Testis (tissue), 2 donors: ENCODE data around the gene AZU1.
"Not testable (repeated sequence)": the region's sequence is repeated elsewhere in the genome, so short reads cannot be mapped to it uniquely, and the experiment has no call there.

Experiments used
- POLR2A ChIP-seq: fragments of 450-650 bp; IDR thresholded peaks from one replicate; pipeline ENCODE4 v1.6.1; 2017; ENCODE audit warnings: antibody characterized with exemption, mild to moderate bottlenecking, moderate library complexity
- TF ChIP-seq, protein P1 (sequence below), 3 experiments: fragments of 450-650 bp in 2 of 3; fragments of 200-600 bp in 1 of 3; sonication (generic) in 1 of 3; IDR thresholded peaks; one replicate each; pipeline ENCODE4 v1.5.1; 2016 to 2019; ENCODE audit warnings: antibody characterized with exemption in 3 of 3, mild to moderate bottlenecking in 2 of 3, moderate library complexity in 1 of 3

GRCh38 chr19:820212-820611 lies 7.4 kb upstream of the AZU1 start:
- TF ChIP-seq, protein P1, sequence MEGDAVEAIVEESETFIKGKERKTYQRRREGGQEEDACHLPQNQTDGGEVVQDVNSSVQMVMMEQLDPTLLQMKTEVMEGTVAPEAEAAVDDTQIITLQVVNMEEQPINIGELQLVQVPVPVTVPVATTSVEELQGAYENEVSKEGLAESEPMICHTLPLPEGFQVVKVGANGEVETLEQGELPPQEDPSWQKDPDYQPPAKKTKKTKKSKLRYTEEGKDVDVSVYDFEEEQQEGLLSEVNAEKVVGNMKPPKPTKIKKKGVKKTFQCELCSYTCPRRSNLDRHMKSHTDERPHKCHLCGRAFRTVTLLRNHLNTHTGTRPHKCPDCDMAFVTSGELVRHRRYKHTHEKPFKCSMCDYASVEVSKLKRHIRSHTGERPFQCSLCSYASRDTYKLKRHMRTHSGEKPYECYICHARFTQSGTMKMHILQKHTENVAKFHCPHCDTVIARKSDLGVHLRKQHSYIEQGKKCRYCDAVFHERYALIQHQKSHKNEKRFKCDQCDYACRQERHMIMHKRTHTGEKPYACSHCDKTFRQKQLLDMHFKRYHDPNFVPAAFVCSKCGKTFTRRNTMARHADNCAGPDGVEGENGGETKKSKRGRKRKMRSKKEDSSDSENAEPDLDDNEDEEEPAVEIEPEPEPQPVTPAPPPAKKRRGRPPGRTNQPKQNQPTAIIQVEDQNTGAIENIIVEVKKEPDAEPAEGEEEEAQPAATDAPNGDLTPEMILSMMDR (IDR thresholded peaks at IDR 0.05) = not testable (repeated sequence)
- not testable (repeated sequence) for TF ChIP-seq POLR2A
